IPS DF 4.7 (cell line): ENCODE results near the gene KRTAP19-1.

Experiments
- DNase-seq: peaks from one replicate; pipeline ENCODE4 v3.0.0-alpha.2; 2013; ENCODE audit warnings: low spot score; ENCODE audit errors: extremely low read depth

Gene KRTAP19-1

GRCh38 chr21:30430170-30430655 lies 50.0 kb downstream of the KRTAP19-1 start, which contains the start of gene KRTAP13-4:
KRTAP13-4 (plus strand) TSS chr21:30430220; CDS start chr21:30430276, 56 bp downstream.
- DNase-seq, result no peak
